GM12892 (cell line): ENCODE results near the gene TEX51.

Experiments used
- POLR2A ChIP-seq: IDR thresholded peaks from 2 replicates; pipeline ENCODE4 v1.6.1; 2011; ENCODE audit warnings: low read depth, low read length, control low read depth
- TAF1 ChIP-seq: IDR thresholded peaks from 2 replicates; pipeline ENCODE4 v1.6.1; 2011; ENCODE audit warnings: low read depth, mild to moderate bottlenecking, control low read depth, low read length, borderline replicate concordance

- TF ChIP-seq POLR2A (no peak), TAF1 (no peak)
These were observed 14.6 kb downstream of the TEX51 start for GRCh38 chr2:126913329-126913728.
